PC-9 (cell line): Measurements from ENCODE around the gene ATG2B. TPM values are rescaled to one million over a fixed set of nuclear protein-coding genes. Genes with fewer than 3 reads are reported as not detected.

Source experiments
- BruUV-seq: library from RNA; stranded (reverse); fragments of 400-500 nt; replicated peaks from 2 replicates; lab custom pipeline; 2021; lab: Mats Ljungman, UMichigan
- CTCF ChIA-PET: fragments of 300-600 bp; sonication (Branson Sonifier 250); formaldehyde crosslinking; loops from one replicate; lab custom pipeline; 2022; ENCODE audit warnings: antibody characterized with exemption; lab: Charles Lee
- POLR2A ChIA-PET: fragments of 300-600 bp; sonication (Branson Sonifier 250); formaldehyde crosslinking; loops from one replicate; lab custom pipeline; 2022; ENCODE audit warnings: antibody characterized with exemption; ENCODE audit not compliant: unreplicated experiment; lab: Charles Lee
- DNase-seq, 2 experiments: peaks; one replicate each; pipeline versions ENCODE4 v3.0.0 to v3.0.0-alpha.2; 2015 to 2022; ENCODE audit warnings: mixed read lengths in 1 of 2
- H2AFZ ChIP-seq: fragments of 200-600 bp; sonication (generic); 2 replicates; pipeline ENCODE4 v1.8.1; 2017; ENCODE audit warnings: antibody characterized with exemption
- H3F3A ChIP-seq: fragments of 200-600 bp; sonication (generic); 2 replicates; pipeline ENCODE4 v1.8.1; 2017; ENCODE audit warnings: antibody characterized with exemption, mild to moderate bottlenecking, low read depth; ENCODE audit not compliant: insufficient read depth
- H3K27ac ChIP-seq: fragments of 200-600 bp; sonication (generic); 2 replicates; pipeline ENCODE4 v1.6.1; 2016; ENCODE audit warnings: mixed run types
- H3K27me3 ChIP-seq: fragments of 200-600 bp; sonication (generic); 2 replicates; pipeline ENCODE4 v1.6.1; 2016; ENCODE audit warnings: low read depth, mixed run types; ENCODE audit not compliant: insufficient read depth
- H3K36me3 ChIP-seq: fragments of 200-600 bp; sonication (generic); 2 replicates; pipeline ENCODE4 v1.6.1; 2016; ENCODE audit warnings: low read depth, mixed run types
- H3K4me1 ChIP-seq: fragments of 200-600 bp; sonication (generic); replicated peaks from 2 replicates; pipeline ENCODE4 v1.6.1; 2016; ENCODE audit warnings: mixed run types; ENCODE audit not compliant: insufficient read depth
- H3K4me2 ChIP-seq: fragments of 200-600 bp; sonication (generic); 2 replicates; pipeline ENCODE4 v1.6.1; 2017; ENCODE audit warnings: mixed run types
- H3K4me3 ChIP-seq: fragments of 200-600 bp; sonication (generic); 2 replicates; pipeline ENCODE4 v1.6.1; 2016; ENCODE audit warnings: mixed run types
- H3K79me2 ChIP-seq: fragments of 200-600 bp; sonication (generic); 2 replicates; pipeline ENCODE4 v1.6.1; 2017; ENCODE audit warnings: low read depth, mixed run types
- H3K9me2 ChIP-seq: fragments of 200-600 bp; sonication (generic); 2 replicates; pipeline ENCODE4 v1.8.1; 2017; ENCODE audit warnings: mild to moderate bottlenecking; ENCODE audit not compliant: insufficient read depth
- H3K9me3 ChIP-seq: fragments of 200-600 bp; sonication (generic); 2 replicates; pipeline ENCODE4 v1.8.1; 2016; ENCODE audit warnings: low read depth; ENCODE audit not compliant: insufficient read depth
- H4K20me1 ChIP-seq: fragments of 200-600 bp; sonication (generic); 2 replicates; pipeline ENCODE4 v1.8.1; 2017; ENCODE audit not compliant: insufficient read depth
- EZH2 ChIP-seq: fragments of 200-600 bp; sonication (generic); IDR thresholded peaks from 2 replicates; pipeline ENCODE4 v1.8.0; 2017; ENCODE audit warnings: antibody characterized with exemption, low read depth
- intact Hi-C: fragments of 100-400 bp; cut with micrococcal nuclease; formaldehyde crosslinking; loops from one replicate; pipeline ENCODE4 v1.10.0; 2022; ENCODE audit not compliant: unreplicated experiment
- total RNA-seq: library from RNA; stranded (reverse); gene quantifications from 2 replicates; pipeline ENCODE4 v1.2.3, GENCODE V29; 2021
- TF ChIP-seq, protein P1 (sequence below): fragments of 200-600 bp; sonication (generic); conservative IDR thresholded peaks from 2 replicates; pipeline ENCODE4 v1.6.1; 2017; ENCODE audit warnings: mixed run types, antibody characterized with exemption, mild to moderate bottlenecking, moderate library complexity

Gene ATG2B
- total RNA-seq, 1 experiment from 2014 or later, result 6.6 TPM

DNA sequence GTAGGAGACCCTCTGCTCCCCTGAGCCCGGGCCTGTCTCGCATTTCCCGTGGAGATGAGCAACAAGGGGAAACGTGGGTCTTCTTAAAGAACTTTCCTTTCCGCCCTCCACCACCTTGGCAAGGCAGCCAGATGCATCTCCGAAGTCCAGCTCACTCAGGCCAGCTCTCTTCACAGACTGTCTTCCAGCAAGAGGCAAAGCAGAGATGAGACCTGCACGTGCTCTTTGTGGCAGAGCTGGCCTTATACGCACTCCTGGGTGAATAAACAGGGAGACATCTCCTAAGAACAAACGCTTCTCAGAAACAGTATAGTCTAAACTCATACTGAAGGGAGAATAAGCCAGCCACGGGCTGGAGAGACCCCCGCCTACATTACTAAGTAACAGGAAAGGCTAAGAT lies 108.5 kb downstream of the ATG2B start:
- no peak for TF ChIP-seq EZH2
- TF ChIP-seq, protein P1, sequence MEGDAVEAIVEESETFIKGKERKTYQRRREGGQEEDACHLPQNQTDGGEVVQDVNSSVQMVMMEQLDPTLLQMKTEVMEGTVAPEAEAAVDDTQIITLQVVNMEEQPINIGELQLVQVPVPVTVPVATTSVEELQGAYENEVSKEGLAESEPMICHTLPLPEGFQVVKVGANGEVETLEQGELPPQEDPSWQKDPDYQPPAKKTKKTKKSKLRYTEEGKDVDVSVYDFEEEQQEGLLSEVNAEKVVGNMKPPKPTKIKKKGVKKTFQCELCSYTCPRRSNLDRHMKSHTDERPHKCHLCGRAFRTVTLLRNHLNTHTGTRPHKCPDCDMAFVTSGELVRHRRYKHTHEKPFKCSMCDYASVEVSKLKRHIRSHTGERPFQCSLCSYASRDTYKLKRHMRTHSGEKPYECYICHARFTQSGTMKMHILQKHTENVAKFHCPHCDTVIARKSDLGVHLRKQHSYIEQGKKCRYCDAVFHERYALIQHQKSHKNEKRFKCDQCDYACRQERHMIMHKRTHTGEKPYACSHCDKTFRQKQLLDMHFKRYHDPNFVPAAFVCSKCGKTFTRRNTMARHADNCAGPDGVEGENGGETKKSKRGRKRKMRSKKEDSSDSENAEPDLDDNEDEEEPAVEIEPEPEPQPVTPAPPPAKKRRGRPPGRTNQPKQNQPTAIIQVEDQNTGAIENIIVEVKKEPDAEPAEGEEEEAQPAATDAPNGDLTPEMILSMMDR, result no peak
- Histone ChIP-seq H3K27me3 (no peaks in the 10 kb centered on the region), H3K4me1 (peaks cover 17% of the 10 kb centered on the region), H4K20me1 (no peaks in the 10 kb centered on the region), H3K4me2 (no peak overlapping the region), H3K79me2 (no peaks in the 10 kb centered on the region), H3K9me2 (no peaks in the 10 kb centered on the region), H3K36me3 (no peaks in the 10 kb centered on the region), H3F3A (no peaks in the 10 kb centered on the region), H2AFZ (no peak overlapping the region), H3K4me3 (no peak overlapping the region), H3K27ac (no peak overlapping the region), H3K9me3 (no peaks in the 10 kb centered on the region)
- ChIA-PET CTCF (no interaction called here), POLR2A (no interaction called here)
- DNase-seq, result no peak
- no TSS peak for BruUV-seq
- intact Hi-C loops, result no loop called here

DNA sequence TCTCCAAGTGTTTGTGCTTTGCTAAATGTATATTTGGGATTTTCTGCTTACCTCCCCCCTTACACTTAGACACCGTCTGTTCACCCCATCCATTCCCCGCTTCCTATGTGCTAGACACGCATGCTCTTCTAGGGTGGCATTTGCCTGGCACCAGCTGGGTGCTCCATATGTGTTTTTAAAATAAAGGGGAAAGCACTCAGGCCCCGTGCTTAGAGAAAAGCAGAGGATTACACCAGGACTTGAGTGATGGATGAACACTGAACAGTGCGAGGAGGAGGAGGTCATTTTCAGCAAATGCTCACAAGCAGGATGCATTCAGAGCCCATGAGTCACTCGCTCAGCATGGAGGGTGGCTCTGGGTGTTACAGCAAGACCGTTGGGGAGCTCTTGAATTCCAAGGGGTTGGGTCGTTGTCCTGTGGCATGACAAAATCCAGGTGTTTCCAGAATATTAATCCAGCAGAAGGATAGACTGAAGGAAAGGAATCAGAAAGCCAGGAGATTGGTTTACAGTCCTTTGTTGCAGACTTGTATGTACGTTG lies 110.1 kb downstream of the ATG2B start:
- no peaks in the 10 kb centered on the region for H3K36me3 ChIP-seq
- POLR2A ChIA-PET, result no interaction called here
- DNase-seq, result peak; percentile 22 to 81
- H3K79me2 ChIP-seq, result no peaks in the 10 kb centered on the region
- H3K4me1 ChIP-seq, result peaks cover 17% of the 10 kb centered on the region
- intact Hi-C loops, result no loop called here
- no peaks in the 10 kb centered on the region for H3K9me2 ChIP-seq
- peak overlapping the region; percentile 4 for H3K4me2 ChIP-seq
- CTCF ChIA-PET, result no interaction called here
- TF ChIP-seq, protein P1, result no peak
- no peak for TF ChIP-seq EZH2
- H3F3A ChIP-seq, result no peaks in the 10 kb centered on the region
- H3K4me3 ChIP-seq, result no peak overlapping the region
- no peak overlapping the region for H3K27ac ChIP-seq
- H3K9me3 ChIP-seq, result no peaks in the 10 kb centered on the region
- H4K20me1 ChIP-seq, result no peaks in the 10 kb centered on the region
- no TSS peak for BruUV-seq
- H2AFZ ChIP-seq, result no peak overlapping the region
- no peaks in the 10 kb centered on the region for H3K27me3 ChIP-seq

DNA sequence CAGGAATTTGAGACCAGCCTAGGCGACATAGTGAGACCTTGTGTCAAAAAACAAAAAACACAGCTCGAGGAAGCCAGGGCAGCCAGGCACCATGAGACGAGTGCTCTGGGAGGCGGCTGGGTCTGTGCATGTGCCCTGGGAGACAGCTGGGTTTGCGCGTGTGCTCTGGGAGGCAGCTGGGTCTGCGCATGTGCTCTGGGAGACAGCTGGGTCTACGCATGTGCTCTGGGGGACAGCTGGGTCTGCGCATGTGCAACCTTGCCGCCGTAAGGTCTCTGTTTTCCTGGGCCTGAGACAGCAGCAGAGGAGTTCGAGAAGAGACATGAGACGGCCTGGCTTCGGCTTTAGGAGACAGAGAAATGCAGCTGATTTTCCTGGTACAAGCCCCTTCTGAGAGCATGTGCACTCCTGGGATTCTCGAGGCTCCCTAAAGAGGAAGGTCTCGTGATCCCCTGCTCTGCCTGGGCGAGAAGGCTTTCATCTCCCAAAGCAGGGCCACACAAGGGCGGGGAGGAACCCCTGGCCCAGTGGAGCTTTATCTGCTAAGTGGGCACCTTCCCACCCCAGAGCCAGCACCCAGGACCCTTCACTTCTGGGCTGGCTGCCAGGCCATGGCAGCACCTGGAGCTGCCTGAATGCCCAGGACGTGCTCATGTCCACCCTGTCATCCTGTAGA lies 110.7 kb downstream of the ATG2B start:
- Histone ChIP-seq H3K4me2 (peak overlapping the region; percentile 4), H3K27ac (no peak overlapping the region), H2AFZ (no peak overlapping the region), H4K20me1 (no peaks in the 10 kb centered on the region), H3K4me1 (peaks cover 17% of the 10 kb centered on the region), H3K79me2 (no peaks in the 10 kb centered on the region), H3K27me3 (no peaks in the 10 kb centered on the region), H3K4me3 (no peak overlapping the region), H3K36me3 (no peaks in the 10 kb centered on the region), H3K9me2 (no peaks in the 10 kb centered on the region), H3K9me3 (no peaks in the 10 kb centered on the region), H3F3A (no peaks in the 10 kb centered on the region)
- BruUV-seq, result no TSS peak
- ChIA-PET CTCF (no interaction called here), POLR2A (no interaction called here)
- intact Hi-C loops, result no loop called here
- DNase-seq, result no peak
- TF ChIP-seq, protein P1, result no peak
- no peak for TF ChIP-seq EZH2
